ENCODE data around the gene PACRG.

The PACRG gene

DNA sequence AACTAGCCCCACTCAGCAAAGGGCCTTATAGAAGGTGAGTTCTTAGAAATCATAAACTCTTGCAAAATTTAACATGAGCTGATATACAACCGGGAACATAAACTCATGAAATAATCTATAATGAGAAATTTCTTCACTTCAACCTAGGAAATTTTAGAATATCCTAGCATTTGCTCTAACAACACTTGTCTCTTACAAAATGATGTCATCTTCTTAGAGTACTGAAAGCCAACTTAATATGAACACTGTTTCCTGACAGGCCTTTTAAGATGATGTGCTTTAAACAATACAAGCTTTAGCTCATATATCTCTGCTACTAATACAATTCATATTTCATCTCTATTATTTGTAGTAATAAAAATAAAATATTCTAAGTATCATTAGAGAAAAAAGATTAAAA lies 932 bp downstream of the PACRG start:
- DNase-seq (ENCODE audit: low spot score) = no peak
- Histone ChIP-seq H3K27ac (no peak overlapping the region), H3K4me3 (no peak overlapping the region)
- TF ChIP-seq, protein P1, sequence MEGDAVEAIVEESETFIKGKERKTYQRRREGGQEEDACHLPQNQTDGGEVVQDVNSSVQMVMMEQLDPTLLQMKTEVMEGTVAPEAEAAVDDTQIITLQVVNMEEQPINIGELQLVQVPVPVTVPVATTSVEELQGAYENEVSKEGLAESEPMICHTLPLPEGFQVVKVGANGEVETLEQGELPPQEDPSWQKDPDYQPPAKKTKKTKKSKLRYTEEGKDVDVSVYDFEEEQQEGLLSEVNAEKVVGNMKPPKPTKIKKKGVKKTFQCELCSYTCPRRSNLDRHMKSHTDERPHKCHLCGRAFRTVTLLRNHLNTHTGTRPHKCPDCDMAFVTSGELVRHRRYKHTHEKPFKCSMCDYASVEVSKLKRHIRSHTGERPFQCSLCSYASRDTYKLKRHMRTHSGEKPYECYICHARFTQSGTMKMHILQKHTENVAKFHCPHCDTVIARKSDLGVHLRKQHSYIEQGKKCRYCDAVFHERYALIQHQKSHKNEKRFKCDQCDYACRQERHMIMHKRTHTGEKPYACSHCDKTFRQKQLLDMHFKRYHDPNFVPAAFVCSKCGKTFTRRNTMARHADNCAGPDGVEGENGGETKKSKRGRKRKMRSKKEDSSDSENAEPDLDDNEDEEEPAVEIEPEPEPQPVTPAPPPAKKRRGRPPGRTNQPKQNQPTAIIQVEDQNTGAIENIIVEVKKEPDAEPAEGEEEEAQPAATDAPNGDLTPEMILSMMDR (IDR thresholded peaks at IDR 0.05) = no peak

DNA sequence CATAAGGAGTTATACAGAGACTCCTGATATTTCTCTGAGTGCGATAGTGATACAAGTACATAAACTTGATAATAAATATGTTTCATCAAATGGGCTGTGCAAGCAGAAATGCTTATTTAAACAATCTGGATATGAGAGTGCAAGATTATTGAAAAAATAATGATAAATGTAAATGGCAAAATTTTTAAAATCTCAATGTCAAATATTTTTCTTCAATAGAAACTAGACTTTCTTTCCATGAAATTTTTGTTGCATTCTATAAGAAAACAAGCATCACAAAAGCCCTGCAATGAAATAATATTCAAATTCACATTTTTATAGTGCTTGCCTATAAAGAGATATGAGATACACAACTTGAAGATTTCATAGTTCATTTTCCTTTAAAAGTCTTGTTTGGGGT lies 2.7 kb downstream of the PACRG start:
- Histone ChIP-seq H3K27ac (no peak overlapping the region), H3K4me3 (no peak overlapping the region)
- DNase-seq (ENCODE audit: low spot score) = no peak
- TF ChIP-seq, protein P1 (IDR thresholded peaks at IDR 0.05) = no peak

DNA sequence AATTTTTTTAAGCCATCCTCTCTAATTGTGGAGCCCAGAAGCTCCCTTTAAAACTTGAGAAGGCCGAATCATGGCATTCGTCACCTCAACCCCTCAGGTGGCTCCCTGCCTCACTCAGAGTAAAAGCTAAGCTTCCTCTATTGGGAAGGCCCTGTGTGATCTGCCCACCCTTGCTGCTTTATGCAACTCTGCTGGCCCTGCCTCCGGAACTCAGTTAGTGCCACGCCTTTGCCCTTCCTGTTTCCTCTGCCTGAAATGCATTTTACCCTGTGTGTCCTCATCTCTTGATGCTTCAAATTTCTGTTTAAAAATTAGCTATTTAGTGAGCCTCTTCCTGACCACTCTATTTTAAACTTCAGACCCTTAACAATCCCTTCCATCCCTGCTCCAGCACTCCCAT lies 5.7 kb downstream of the PACRG start:
- Histone ChIP-seq H3K27ac (no peak overlapping the region), H3K4me3 (no peak overlapping the region)
- no peak for DNase-seq (ENCODE audit: low spot score)
- TF ChIP-seq, protein P1 (IDR thresholded peaks at IDR 0.05) = no peak

DNA sequence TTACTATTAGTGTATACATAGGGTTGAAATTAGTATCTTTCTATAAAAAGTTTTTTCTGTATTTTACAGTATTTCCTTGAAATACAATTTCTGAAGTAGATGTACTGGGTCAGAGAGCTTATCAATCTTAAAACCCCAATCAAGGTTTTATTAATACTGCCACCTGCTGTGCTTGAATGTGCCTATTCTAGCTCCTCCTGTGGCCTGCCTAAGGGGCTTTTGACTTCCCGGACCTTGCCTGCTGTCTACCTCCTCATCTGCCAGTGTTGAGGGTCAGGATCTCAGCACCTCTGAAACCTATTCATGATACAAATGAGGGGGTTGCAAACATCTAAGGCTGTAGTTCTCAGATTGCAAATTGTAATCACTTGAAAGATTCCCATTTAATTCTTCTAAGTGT lies 9.2 kb downstream of the PACRG start:
- DNase-seq (ENCODE audit: low spot score) = no peak
- Histone ChIP-seq H3K27ac (no peak overlapping the region), H3K4me3 (no peak overlapping the region)
- TF ChIP-seq, protein P1 (IDR thresholded peaks at IDR 0.05) = no peak

DNA sequence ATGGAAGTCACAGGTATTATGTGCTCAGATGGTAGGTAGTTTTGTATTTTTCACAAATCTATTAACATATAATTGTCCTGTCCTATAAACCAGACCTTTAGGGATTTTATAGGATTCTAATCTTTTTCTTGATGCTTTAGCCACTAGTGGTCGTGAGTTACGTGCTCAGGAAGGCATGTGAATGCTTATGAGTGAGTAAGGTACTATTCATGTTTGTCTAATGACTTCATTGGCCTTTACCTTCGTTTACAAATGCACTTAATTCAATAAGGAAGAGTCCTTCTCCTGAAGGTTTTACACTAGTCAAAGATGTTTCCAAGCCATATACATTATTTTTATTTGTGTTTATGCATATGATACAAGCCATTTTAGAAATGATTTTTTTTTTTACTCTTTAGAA lies 23.0 kb downstream of the PACRG start:
- Histone ChIP-seq H3K4me3 (no peak overlapping the region), H3K27ac (no peak overlapping the region)
- TF ChIP-seq, protein P1 (IDR thresholded peaks at IDR 0.05) = no peak
- no peak for DNase-seq (ENCODE audit: low spot score)

DNA sequence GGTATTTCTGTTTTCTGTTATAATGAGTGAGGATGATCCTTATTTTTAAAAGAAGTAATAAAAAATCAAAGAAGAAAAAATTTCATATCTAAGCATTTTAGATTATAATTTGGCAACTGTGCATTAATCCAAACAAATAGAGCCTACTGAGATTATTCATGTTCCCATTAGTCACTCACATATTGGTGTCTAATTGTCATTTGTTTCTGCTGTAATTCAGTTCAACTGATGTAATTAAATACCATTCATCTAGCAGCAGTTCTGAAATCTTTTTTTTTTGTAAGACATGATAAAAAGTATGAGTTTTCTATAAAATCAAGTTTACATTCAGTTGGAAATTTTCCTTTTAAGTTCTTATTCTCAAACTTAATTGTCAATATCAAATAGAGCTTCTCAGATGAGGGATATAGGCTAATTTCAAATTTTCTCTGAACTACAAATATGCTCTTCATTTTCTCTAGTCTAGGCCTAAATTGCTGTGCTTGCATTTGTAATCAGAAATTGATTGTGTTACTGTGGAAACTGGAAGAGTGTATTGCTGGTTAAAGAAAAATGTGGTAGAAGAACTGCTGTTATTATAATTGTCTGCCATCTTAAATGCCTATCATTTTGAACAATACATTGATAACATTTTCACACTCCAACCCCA lies 23.6 kb downstream of the PACRG start:
- no peak overlapping the region for H3K27ac ChIP-seq
- no peak overlapping the region for H3K4me3 ChIP-seq
- DNase-seq (ENCODE audit: low spot score) = no peak
- TF ChIP-seq, protein P1 (IDR thresholded peaks at IDR 0.05) = no peak

DNA sequence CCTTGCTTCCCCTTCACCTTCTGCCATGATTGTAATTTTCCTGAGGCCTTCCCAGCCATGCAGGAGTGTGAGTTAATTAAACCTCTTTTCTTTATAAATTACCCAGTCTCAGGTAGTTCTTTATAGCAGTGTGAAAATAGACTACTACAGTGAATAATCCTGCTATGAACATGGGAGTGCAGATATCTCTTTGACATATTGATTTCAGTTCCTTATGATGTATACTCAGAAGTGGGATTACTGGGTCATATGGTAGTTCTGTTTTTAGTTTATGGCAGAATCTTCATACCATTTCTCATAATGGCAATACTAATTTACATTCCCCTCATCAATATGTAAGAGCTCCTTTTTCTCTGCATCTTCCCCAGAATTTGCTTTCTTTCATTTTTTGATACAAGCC lies 26.0 kb downstream of the PACRG start:
- TF ChIP-seq, protein P1 (IDR thresholded peaks at IDR 0.05) = no peak
- H3K27ac ChIP-seq = no peak overlapping the region
- DNase-seq (ENCODE audit: low spot score) = no peak
- H3K4me3 ChIP-seq = no peak overlapping the region
